WTC11 (cell line): Measurements from ENCODE around the gene RADX. TPM values are rescaled to one million over a fixed set of nuclear protein-coding genes. Genes with fewer than 3 reads are reported as not detected.

Experiments used
- ATAC-seq: fragments of 200-7000 bp; cut with Tn5 transposase; 2 replicates; pipeline ENCODE4 v1.10.0; 2021; ENCODE audit warnings: mild to moderate bottlenecking, moderate library complexity
- CTCF ChIA-PET: fragments of 300-600 bp; sonication (Branson Sonifier 250); formaldehyde crosslinking; loops from one replicate; lab custom pipeline; 2021; ENCODE audit warnings: antibody characterized with exemption; lab: Charles Lee
- POLR2A ChIA-PET: fragments of 350-600 bp; sonication (Branson Sonifier 250); formaldehyde crosslinking; loops from one replicate; lab custom pipeline; 2021; ENCODE audit warnings: antibody characterized with exemption; lab: Charles Lee
- DNase-seq: peaks from one replicate; pipeline ENCODE4 v3.0.0; 2021; ENCODE audit warnings: low spot score
- H3K27ac Mint-ChIP-seq: 2 replicates; pipeline ENCODE4 v1.8.0; 2021; ENCODE audit warnings: mixed read lengths
- H3K27me3 Mint-ChIP-seq: 2 replicates; pipeline ENCODE4 v1.8.0; 2021; ENCODE audit warnings: low read depth, mild to moderate bottlenecking, moderate library complexity, mixed read lengths
- H3K36me3 Mint-ChIP-seq: 2 replicates; pipeline ENCODE4 v1.8.0; 2021; ENCODE audit warnings: mixed read lengths
- H3K4me1 Mint-ChIP-seq: 2 replicates; pipeline ENCODE4 v1.8.0; 2022; ENCODE audit warnings: mixed read lengths
- H3K4me3 Mint-ChIP-seq: 2 replicates; pipeline ENCODE4 v1.8.0; 2021; ENCODE audit warnings: mild to moderate bottlenecking, moderate library complexity, mixed read lengths
- H3K9me3 Mint-ChIP-seq: 2 replicates; pipeline ENCODE4 v1.8.0; 2021; ENCODE audit warnings: mixed read lengths
- CBFB ChIP-seq: sonication (generic); formaldehyde crosslinking; IDR thresholded peaks from 2 replicates; pipeline ENCODE4 v1.8.1; 2022; ENCODE audit warnings: mild to moderate bottlenecking, low read depth, missing genetic modification reagents
- CTCF ChIP-seq: fragments of 200-600 bp; IDR thresholded peaks from 2 replicates; pipeline ENCODE4 v1.8.0; 2022; ENCODE audit warnings: antibody characterized with exemption
- ELF4 ChIP-seq: sonication (generic); formaldehyde crosslinking; IDR thresholded peaks from 2 replicates; pipeline ENCODE4 v1.8.1; 2022; ENCODE audit warnings: low read depth, mild to moderate bottlenecking, moderate library complexity, missing genetic modification reagents
- EMX1 ChIP-seq: fragments of 250-450 bp; sonication (Bioruptor Pico); IDR thresholded peaks from 2 replicates; pipeline ENCODE4 v1.8.0; 2021; ENCODE audit warnings: mild to moderate bottlenecking
- ETV6 ChIP-seq: sonication (generic); formaldehyde crosslinking; IDR thresholded peaks from 2 replicates; pipeline ENCODE4 v1.8.1; 2022; ENCODE audit warnings: mild to moderate bottlenecking, missing genetic modification reagents
- GABPB1 ChIP-seq: sonication (generic); formaldehyde crosslinking; IDR thresholded peaks from 2 replicates; pipeline ENCODE4 v1.8.1; 2023; ENCODE audit warnings: mild to moderate bottlenecking, missing genetic modification reagents
- GTF2I ChIP-seq: fragments of 250-450 bp; sonication (Bioruptor Pico); conservative IDR thresholded peaks from 2 replicates; pipeline ENCODE4 v1.4.0; 2021; ENCODE audit warnings: mild to moderate bottlenecking
- HMGA2 ChIP-seq: fragments of 250-450 bp; sonication (Bioruptor Pico); IDR thresholded peaks from 2 replicates; pipeline ENCODE4 v1.4.0; 2021; ENCODE audit warnings: mild to moderate bottlenecking, moderate library complexity
- SMAD3 ChIP-seq: sonication (generic); formaldehyde crosslinking; IDR thresholded peaks from 2 replicates; pipeline ENCODE4 v1.8.0; 2022; ENCODE audit warnings: missing genetic modification reagents, mild to moderate bottlenecking, borderline replicate concordance
- SMAD4 ChIP-seq: sonication (generic); formaldehyde crosslinking; IDR thresholded peaks from 2 replicates; pipeline ENCODE4 v1.8.0; 2022; ENCODE audit warnings: mild to moderate bottlenecking, missing genetic modification reagents
- TCF7 ChIP-seq: sonication (generic); formaldehyde crosslinking; IDR thresholded peaks from 2 replicates; pipeline ENCODE4 v1.8.0; 2022; ENCODE audit warnings: mild to moderate bottlenecking, low read depth, missing genetic modification reagents, moderate library complexity
- TEAD4 ChIP-seq: sonication (generic); formaldehyde crosslinking; IDR thresholded peaks from 2 replicates; pipeline ENCODE4 v1.8.0; 2022; ENCODE audit warnings: mild to moderate bottlenecking, missing genetic modification reagents
- ZNF317 ChIP-seq: sonication (generic); formaldehyde crosslinking; IDR thresholded peaks from 2 replicates; pipeline ENCODE4 v1.8.1; 2023; ENCODE audit warnings: low read depth, mild to moderate bottlenecking, moderate library complexity, missing genetic modification reagents, borderline replicate concordance
- ZNF423 ChIP-seq: fragments of 250-450 bp; sonication (Bioruptor Pico); IDR thresholded peaks from 2 replicates; pipeline ENCODE4 v2.1.2; 2022; ENCODE audit warnings: mild to moderate bottlenecking, moderate library complexity
- ZNF425 ChIP-seq: fragments of 250-450 bp; sonication (Bioruptor Pico); conservative IDR thresholded peaks from 2 replicates; pipeline ENCODE4 v1.9.0; 2021; ENCODE audit warnings: mild to moderate bottlenecking
- ZNF671 ChIP-seq: fragments of 250-450 bp; sonication (Bioruptor Pico); IDR thresholded peaks from 2 replicates; pipeline ENCODE4 v1.8.0; 2021; ENCODE audit warnings: mild to moderate bottlenecking
- total RNA-seq: library from RNA; stranded (reverse); gene quantifications from 3 replicates; pipeline ENCODE4 v1.2.3, GENCODE V29; 2021
- TF ChIP-seq, protein P1 (sequence below): fragments of 250-450 bp; sonication (Bioruptor Pico); IDR thresholded peaks from 2 replicates; pipeline ENCODE4 v1.9.0; 2021; ENCODE audit warnings: mild to moderate bottlenecking, borderline replicate concordance
- TF ChIP-seq, protein P2 (sequence below): fragments of 250-450 bp; sonication (Bioruptor Pico); IDR thresholded peaks from 2 replicates; pipeline ENCODE4 v1.9.0; 2021; ENCODE audit warnings: mild to moderate bottlenecking

The RADX gene
- total RNA-seq, 1 experiment from 2014 or later = 4.4 TPM

DNA sequence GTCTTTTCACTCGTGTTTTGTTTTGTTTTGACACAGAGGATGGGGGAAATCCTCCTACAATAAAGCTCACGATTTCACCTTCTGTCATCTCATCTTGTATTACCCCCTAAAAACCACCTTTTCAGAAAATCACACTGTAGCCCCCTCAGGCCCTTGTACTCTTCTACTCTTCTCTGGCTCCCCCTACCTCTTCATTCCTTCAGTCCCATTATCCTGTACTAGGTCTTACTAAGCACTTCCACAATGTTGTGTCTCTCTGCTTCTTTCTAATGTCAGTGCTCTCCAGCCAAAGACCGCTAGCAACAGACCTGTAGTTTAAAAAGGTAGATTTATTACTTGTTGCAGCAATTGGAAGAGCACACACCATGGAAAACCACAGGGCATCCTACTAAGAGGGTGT is 84.7 kb downstream of the RADX start:
- Mint-ChIP-seq H3K27me3 (no peaks in the 10 kb centered on the region; the same call in 1 of the 2 replicates), H3K27ac (no peak overlapping the region), H3K4me3 (no peak overlapping the region), H3K4me1 (peaks cover 3% of the 10 kb centered on the region; the same call in 1 of the 2 replicates), H3K9me3 (no peaks in the 10 kb centered on the region)
- CTCF ChIA-PET = no interaction called here
- no peak for TF ChIP-seq ETV6 (CRISPR knock-in tag)
- no peak for TF ChIP-seq SMAD3 (CRISPR knock-in tag)
- TF ChIP-seq TCF7 (CRISPR knock-in tag) = no peak
- no peak for TF ChIP-seq ZNF671 (CRISPR knock-in tag)
- no peak for TF ChIP-seq ZNF317 (CRISPR knock-in tag)
- TF ChIP-seq, protein P1, sequence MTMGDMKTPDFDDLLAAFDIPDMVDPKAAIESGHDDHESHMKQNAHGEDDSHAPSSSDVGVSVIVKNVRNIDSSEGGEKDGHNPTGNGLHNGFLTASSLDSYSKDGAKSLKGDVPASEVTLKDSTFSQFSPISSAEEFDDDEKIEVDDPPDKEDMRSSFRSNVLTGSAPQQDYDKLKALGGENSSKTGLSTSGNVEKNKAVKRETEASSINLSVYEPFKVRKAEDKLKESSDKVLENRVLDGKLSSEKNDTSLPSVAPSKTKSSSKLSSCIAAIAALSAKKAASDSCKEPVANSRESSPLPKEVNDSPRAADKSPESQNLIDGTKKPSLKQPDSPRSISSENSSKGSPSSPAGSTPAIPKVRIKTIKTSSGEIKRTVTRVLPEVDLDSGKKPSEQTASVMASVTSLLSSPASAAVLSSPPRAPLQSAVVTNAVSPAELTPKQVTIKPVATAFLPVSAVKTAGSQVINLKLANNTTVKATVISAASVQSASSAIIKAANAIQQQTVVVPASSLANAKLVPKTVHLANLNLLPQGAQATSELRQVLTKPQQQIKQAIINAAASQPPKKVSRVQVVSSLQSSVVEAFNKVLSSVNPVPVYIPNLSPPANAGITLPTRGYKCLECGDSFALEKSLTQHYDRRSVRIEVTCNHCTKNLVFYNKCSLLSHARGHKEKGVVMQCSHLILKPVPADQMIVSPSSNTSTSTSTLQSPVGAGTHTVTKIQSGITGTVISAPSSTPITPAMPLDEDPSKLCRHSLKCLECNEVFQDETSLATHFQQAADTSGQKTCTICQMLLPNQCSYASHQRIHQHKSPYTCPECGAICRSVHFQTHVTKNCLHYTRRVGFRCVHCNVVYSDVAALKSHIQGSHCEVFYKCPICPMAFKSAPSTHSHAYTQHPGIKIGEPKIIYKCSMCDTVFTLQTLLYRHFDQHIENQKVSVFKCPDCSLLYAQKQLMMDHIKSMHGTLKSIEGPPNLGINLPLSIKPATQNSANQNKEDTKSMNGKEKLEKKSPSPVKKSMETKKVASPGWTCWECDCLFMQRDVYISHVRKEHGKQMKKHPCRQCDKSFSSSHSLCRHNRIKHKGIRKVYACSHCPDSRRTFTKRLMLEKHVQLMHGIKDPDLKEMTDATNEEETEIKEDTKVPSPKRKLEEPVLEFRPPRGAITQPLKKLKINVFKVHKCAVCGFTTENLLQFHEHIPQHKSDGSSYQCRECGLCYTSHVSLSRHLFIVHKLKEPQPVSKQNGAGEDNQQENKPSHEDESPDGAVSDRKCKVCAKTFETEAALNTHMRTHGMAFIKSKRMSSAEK (CRISPR knock-in tag) = no peak
- TF ChIP-seq, all 79 proteins: peak for 0
- DNase-seq (no peak), ATAC-seq (peak; percentile 81)
- POLR2A ChIA-PET = no interaction called here
- no peaks in the 10 kb centered on the region for H3K36me3 Mint-ChIP-seq

DNA sequence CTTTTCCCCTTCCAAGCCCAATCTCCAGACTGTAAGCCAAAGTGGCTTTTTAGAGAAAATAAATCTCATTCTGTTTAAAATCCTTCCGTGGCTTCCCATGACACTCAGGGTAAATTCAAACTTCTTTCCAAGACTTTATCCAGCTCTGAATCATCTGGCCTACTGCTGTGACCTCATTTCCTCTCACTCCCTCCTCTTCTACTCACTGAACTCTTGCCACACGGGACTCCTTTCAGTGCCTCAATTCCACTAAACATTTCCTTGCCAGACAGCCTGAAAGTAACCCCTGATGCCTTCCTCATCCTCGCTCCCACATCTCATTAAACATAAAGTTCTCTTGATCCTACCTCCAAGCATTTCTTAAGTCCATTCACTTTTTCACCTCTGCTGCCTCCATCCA is 86.9 kb downstream of the RADX start:
- Mint-ChIP-seq H3K4me1 (peaks cover 3% of the 10 kb centered on the region; the same call in 1 of the 2 replicates), H3K27ac (no peak overlapping the region), H3K27me3 (no peaks in the 10 kb centered on the region; the same call in 1 of the 2 replicates), H3K9me3 (no peaks in the 10 kb centered on the region), H3K36me3 (no peaks in the 10 kb centered on the region), H3K4me3 (no peak overlapping the region)
- CTCF ChIA-PET = no interaction called here
- ATAC-seq (no peak), DNase-seq (no peak)
- TF ChIP-seq GTF2I (CRISPR knock-in tag) = no peak
- TF ChIP-seq ZNF425 (CRISPR knock-in tag) = no peak
- no peak for TF ChIP-seq HMGA2 (CRISPR knock-in tag)
- TF ChIP-seq EMX1 (CRISPR knock-in tag) = no peak
- TF ChIP-seq TEAD4 (CRISPR knock-in tag) = no peak
- TF ChIP-seq ZNF423 (CRISPR knock-in tag) = no peak
- no peak for TF ChIP-seq SMAD4 (CRISPR knock-in tag)
- no peak for TF ChIP-seq CBFB
- TF ChIP-seq, protein P1 (CRISPR knock-in tag) = no peak
- TF ChIP-seq CTCF = no peak
- TF ChIP-seq ELF4 (CRISPR knock-in tag) = no peak
- no peak for TF ChIP-seq GABPB1 (CRISPR knock-in tag)
- TF ChIP-seq, protein P2, sequence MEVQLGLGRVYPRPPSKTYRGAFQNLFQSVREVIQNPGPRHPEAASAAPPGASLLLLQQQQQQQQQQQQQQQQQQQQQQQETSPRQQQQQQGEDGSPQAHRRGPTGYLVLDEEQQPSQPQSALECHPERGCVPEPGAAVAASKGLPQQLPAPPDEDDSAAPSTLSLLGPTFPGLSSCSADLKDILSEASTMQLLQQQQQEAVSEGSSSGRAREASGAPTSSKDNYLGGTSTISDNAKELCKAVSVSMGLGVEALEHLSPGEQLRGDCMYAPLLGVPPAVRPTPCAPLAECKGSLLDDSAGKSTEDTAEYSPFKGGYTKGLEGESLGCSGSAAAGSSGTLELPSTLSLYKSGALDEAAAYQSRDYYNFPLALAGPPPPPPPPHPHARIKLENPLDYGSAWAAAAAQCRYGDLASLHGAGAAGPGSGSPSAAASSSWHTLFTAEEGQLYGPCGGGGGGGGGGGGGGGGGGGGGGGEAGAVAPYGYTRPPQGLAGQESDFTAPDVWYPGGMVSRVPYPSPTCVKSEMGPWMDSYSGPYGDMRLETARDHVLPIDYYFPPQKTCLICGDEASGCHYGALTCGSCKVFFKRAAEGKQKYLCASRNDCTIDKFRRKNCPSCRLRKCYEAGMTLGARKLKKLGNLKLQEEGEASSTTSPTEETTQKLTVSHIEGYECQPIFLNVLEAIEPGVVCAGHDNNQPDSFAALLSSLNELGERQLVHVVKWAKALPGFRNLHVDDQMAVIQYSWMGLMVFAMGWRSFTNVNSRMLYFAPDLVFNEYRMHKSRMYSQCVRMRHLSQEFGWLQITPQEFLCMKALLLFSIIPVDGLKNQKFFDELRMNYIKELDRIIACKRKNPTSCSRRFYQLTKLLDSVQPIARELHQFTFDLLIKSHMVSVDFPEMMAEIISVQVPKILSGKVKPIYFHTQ (CRISPR knock-in tag) = no peak
- POLR2A ChIA-PET = no interaction called here
